K562 (cell line): ENCODE results near the gene DNAJC9. TPM values are rescaled to one million over a fixed set of nuclear protein-coding genes. Genes with fewer than 3 reads are reported as not detected.

Experiments used
- ELF4 ChIP-seq: fragments of 450-650 bp; formaldehyde crosslinking; IDR thresholded peaks from 2 replicates; pipeline ENCODE4 v1.4.0; 2022; ENCODE audit warnings: missing genetic modification characterization
- NCOA6 ChIP-seq: fragments of 450-650 bp; IDR thresholded peaks from 2 replicates; pipeline ENCODE4 v1.6.1; 2017; ENCODE audit warnings: mild to moderate bottlenecking
- POLR2H ChIP-seq: IDR thresholded peaks from 2 replicates; pipeline ENCODE4 v1.6.1; 2016; ENCODE audit warnings: missing genetic modification characterization, low read depth, mild to moderate bottlenecking, control low read depth, missing compliant biosample characterization, moderate library complexity
- SMAD1 ChIP-seq: fragments of 150-350 bp; IDR thresholded peaks from 2 replicates; pipeline ENCODE4 v1.6.1; 2014; ENCODE audit warnings: low read length, low read depth; ENCODE audit not compliant: partially characterized antibody
- ZNF133 ChIP-seq: fragments of 250-450 bp; sonication (Bioruptor Pico); IDR thresholded peaks from 2 replicates; pipeline ENCODE4 v1.4.0; 2020; ENCODE audit warnings: mild to moderate bottlenecking
- ZNF668 ChIP-seq: fragments of 250-450 bp; sonication (Bioruptor Pico); IDR thresholded peaks from 2 replicates; pipeline ENCODE4 v1.8.0; 2022; ENCODE audit warnings: mild to moderate bottlenecking, inconsistent platforms
- polyA plus RNA-seq, 8 experiments: library from polyadenylated mRNA; depleted of rRNA in 4 of 8; stranded (reverse) in 5 of 8; unstranded in 3 of 8; fragments of >200 nt; fragmentation: Nextera tagmentation in 2 of 8; fragmentation: Illumina TruSeq in 1 of 8; extraction: Ambion mirVana in 2 of 8; extraction: Trizol in 1 of 8; gene quantifications; 2 replicates each; pipeline versions ENCODE4 v1.2.1 to v1.2.3, GENCODE V29; 2011 to 2014; ENCODE audit warnings: inconsistent platforms in 1 of 8, missing spikeins in 1 of 8
- total RNA-seq, 7 experiments: library from RNA; depleted of rRNA in 6 of 7; stranded (reverse); fragments of >200 nt in 6 of 7; fragmentation: Illumina TruSeq in 2 of 7; extraction: Trizol in 2 of 7; gene quantifications; 2 replicates each; pipeline versions ENCODE4 v1.2.1 to v1.2.3, GENCODE V29; 2011 to 2021; ENCODE audit warnings: low replicate concordance in 1 of 7
- TF ChIP-seq, protein P1 (sequence below), 3 experiments: fragments of 200-800 bp in 1 of 3; fragments of 250-450 bp in 1 of 3; fragments of 450-650 bp in 1 of 3; sonication (Bioruptor Pico) in 1 of 3; sonication (Bioruptor generic) in 1 of 3; formaldehyde crosslinking in 1 of 3; IDR thresholded peaks; 2 replicates each; pipeline versions ENCODE4 v1.6.1 to v1.8.0; 2016 to 2022; ENCODE audit warnings: mild to moderate bottlenecking in 2 of 3, missing genetic modification characterization in 2 of 3, missing compliant biosample characterization in 1 of 3, moderate library complexity in 1 of 3
- TF ChIP-seq, protein P2 (sequence below), 2 experiments: fragments of 450-650 bp; formaldehyde crosslinking in 1 of 2; IDR thresholded peaks; 2 replicates each; pipeline versions ENCODE4 v1.4.0 to v1.6.1; 2014 to 2020; ENCODE audit warnings: mild to moderate bottlenecking in 2 of 2, borderline replicate concordance in 1 of 2, low read depth in 1 of 2
- TF ChIP-seq, protein P3 (sequence below): fragments of 450-650 bp; formaldehyde crosslinking; IDR thresholded peaks from 2 replicates; pipeline ENCODE4 v1.4.0; 2020; ENCODE audit warnings: mild to moderate bottlenecking, moderate library complexity
- TF ChIP-seq, protein P4 (sequence below): fragments of 450-650 bp; IDR thresholded peaks from 2 replicates; pipeline ENCODE4 v1.6.1; 2014; ENCODE audit warnings: low read depth, mild to moderate bottlenecking, moderate library complexity, borderline replicate concordance

DNAJC9 gene
- total and polyA plus RNA-seq, 9 of the 15 experiments (the other 6 are each of a cell fraction or from before 2014, with no cell fraction given): 66.7 to 133 (median 102) TPM

DNA sequence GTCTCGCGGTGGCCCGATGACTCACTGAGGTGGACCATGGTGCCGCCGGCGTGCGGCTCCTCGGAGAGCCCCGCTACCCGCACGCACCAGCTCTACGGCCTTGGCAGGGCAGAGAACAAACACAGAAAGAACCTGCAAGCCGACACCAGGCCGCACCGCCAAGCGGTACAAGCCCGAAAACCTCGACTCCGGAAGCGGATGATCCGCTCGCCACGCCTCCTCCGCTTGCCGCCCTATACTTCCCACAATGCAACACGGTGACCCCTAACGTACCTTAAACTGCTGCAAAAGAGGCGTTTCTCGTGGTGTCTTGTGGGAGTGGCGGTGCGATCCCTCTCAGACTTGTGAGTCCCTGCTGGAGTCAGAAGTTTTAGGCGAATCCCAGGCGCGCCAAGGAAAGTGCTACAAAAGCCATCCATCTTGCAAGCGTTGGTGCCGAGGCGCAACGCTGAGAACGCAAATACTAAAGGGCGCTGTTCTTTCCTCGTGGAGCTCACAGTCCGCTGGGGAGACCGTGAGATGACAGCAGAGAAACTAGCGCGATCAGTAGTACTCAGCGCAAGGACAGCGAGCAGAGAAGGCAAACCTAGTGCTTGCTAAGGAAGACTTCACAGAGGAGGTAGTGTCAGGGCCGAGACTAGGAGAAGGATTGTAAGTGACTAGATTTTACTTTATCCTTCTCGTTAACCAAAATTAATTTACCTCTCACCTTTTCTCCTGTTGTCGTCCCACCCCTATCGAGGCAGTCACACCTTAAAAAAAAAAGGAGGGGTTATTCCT is 5.6 kb upstream of the DNAJC9 start, which contains the start of gene MRPS16 (continued):
- TF ChIP-seq, protein P1, sequence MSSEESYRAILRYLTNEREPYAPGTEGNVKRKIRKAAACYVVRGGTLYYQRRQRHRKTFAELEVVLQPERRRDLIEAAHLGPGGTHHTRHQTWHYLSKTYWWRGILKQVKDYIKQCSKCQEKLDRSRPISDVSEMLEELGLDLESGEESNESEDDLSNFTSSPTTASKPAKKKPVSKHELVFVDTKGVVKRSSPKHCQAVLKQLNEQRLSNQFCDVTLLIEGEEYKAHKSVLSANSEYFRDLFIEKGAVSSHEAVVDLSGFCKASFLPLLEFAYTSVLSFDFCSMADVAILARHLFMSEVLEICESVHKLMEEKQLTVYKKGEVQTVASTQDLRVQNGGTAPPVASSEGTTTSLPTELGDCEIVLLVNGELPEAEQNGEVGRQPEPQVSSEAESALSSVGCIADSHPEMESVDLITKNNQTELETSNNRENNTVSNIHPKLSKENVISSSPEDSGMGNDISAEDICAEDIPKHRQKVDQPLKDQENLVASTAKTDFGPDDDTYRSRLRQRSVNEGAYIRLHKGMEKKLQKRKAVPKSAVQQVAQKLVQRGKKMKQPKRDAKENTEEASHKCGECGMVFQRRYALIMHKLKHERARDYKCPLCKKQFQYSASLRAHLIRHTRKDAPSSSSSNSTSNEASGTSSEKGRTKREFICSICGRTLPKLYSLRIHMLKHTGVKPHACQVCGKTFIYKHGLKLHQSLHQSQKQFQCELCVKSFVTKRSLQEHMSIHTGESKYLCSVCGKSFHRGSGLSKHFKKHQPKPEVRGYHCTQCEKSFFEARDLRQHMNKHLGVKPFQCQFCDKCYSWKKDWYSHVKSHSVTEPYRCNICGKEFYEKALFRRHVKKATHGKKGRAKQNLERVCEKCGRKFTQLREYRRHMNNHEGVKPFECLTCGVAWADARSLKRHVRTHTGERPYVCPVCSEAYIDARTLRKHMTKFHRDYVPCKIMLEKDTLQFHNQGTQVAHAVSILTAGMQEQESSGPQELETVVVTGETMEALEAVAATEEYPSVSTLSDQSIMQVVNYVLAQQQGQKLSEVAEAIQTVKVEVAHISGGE (CRISPR knock-in tag; IDR thresholded peaks at IDR 0.05): peak in 1 of 3 experiments; percentile 94; a peak in 2 of 6 replicates
- TF ChIP-seq, protein P2, sequence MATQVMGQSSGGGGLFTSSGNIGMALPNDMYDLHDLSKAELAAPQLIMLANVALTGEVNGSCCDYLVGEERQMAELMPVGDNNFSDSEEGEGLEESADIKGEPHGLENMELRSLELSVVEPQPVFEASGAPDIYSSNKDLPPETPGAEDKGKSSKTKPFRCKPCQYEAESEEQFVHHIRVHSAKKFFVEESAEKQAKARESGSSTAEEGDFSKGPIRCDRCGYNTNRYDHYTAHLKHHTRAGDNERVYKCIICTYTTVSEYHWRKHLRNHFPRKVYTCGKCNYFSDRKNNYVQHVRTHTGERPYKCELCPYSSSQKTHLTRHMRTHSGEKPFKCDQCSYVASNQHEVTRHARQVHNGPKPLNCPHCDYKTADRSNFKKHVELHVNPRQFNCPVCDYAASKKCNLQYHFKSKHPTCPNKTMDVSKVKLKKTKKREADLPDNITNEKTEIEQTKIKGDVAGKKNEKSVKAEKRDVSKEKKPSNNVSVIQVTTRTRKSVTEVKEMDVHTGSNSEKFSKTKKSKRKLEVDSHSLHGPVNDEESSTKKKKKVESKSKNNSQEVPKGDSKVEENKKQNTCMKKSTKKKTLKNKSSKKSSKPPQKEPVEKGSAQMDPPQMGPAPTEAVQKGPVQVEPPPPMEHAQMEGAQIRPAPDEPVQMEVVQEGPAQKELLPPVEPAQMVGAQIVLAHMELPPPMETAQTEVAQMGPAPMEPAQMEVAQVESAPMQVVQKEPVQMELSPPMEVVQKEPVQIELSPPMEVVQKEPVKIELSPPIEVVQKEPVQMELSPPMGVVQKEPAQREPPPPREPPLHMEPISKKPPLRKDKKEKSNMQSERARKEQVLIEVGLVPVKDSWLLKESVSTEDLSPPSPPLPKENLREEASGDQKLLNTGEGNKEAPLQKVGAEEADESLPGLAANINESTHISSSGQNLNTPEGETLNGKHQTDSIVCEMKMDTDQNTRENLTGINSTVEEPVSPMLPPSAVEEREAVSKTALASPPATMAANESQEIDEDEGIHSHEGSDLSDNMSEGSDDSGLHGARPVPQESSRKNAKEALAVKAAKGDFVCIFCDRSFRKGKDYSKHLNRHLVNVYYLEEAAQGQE (IDR thresholded peaks at IDR 0.05; ENCODE audit: borderline replicate concordance): peak; percentile 3; the same call in 1 of the 2 replicates
- TF ChIP-seq, protein P2 (CRISPR knock-in tag; IDR thresholded peaks at IDR 0.05; ENCODE audit: low read depth): 0 out of 2 replicates have a peak, but pooled peaks have one; percentile 58
- TF ChIP-seq ELF4 (CRISPR knock-in tag): peak; percentile 56; the same call in 1 of the 2 replicates
- TF ChIP-seq ZNF133 (CRISPR knock-in tag): 0 out of 2 replicates have a peak, but pooled peaks have one; percentile 43
- TF ChIP-seq, protein P3, sequence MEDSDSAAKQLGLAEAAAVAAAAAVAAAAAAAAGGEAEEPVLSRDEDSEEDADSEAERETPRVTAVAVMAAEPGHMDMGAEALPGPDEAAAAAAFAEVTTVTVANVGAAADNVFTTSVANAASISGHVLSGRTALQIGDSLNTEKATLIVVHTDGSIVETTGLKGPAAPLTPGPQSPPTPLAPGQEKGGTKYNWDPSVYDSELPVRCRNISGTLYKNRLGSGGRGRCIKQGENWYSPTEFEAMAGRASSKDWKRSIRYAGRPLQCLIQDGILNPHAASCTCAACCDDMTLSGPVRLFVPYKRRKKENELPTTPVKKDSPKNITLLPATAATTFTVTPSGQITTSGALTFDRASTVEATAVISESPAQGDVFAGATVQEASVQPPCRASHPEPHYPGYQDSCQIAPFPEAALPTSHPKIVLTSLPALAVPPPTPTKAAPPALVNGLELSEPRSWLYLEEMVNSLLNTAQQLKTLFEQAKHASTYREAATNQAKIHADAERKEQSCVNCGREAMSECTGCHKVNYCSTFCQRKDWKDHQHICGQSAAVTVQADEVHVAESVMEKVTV (CRISPR knock-in tag): no peak
- no peak for TF ChIP-seq ZNF668 (CRISPR knock-in tag)
- TF ChIP-seq POLR2H (tag): peak; percentile 95
- TF ChIP-seq, protein P4, sequence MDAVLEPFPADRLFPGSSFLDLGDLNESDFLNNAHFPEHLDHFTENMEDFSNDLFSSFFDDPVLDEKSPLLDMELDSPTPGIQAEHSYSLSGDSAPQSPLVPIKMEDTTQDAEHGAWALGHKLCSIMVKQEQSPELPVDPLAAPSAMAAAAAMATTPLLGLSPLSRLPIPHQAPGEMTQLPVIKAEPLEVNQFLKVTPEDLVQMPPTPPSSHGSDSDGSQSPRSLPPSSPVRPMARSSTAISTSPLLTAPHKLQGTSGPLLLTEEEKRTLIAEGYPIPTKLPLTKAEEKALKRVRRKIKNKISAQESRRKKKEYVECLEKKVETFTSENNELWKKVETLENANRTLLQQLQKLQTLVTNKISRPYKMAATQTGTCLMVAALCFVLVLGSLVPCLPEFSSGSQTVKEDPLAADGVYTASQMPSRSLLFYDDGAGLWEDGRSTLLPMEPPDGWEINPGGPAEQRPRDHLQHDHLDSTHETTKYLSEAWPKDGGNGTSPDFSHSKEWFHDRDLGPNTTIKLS: peak; percentile 74
- TF ChIP-seq NCOA6: no peak
- TF ChIP-seq SMAD1: peak; percentile 92
